SK-N-SH (cell line): ENCODE measurements around the gene PRIMPOL. TPM values are rescaled to one million over a fixed set of nuclear protein-coding genes. Genes with fewer than 3 reads are reported as not detected.
A peak's percentile ranks its signal among the peaks of the same experiment; 100 is the strongest.
"Not testable (repeated sequence)": the region's sequence is repeated elsewhere in the genome, so short reads cannot be mapped to it uniquely, and the experiment has no call there.

Source experiments
- CTCF ChIA-PET: fragments of 300-600, 350-600 bp; formaldehyde crosslinking; extraction: SDS; loops from one replicate; lab custom pipeline; 2021; lab: Yijun Ruan, JAX
- POLR2A ChIA-PET: fragments of 350-600 bp; sonication (Branson Sonifier 250); formaldehyde crosslinking; extraction: SDS; loops from one replicate; lab custom pipeline; 2020; ENCODE audit warnings: antibody characterized with exemption, inconsistent platforms; lab: Yijun Ruan, JAX
- DNase-seq: peaks from one replicate; pipeline ENCODE4 v3.0.0; 2012
- H2AFZ ChIP-seq: fragments of 200-600 bp; sonication (generic); 2 replicates; pipeline ENCODE4 v1.8.1; 2016; ENCODE audit warnings: antibody characterized with exemption, mild to moderate bottlenecking, low read depth
- H3F3A ChIP-seq: fragments of 200-600 bp; sonication (generic); replicated peaks from 2 replicates; pipeline ENCODE3; 2016; ENCODE audit warnings: antibody characterized with exemption, mild to moderate bottlenecking; ENCODE audit not compliant: insufficient read depth
- H3K27ac ChIP-seq, 2 experiments: fragments of 200-500 bp in 1 of 2; fragments of 200-600 bp in 1 of 2; sonication (Bioruptor generic) in 1 of 2; sonication (generic), shearing (Covaris generic) in 1 of 2; 2 replicates each; pipeline versions ENCODE4 v1.5.1 to v1.6.1; 2014 to 2016; ENCODE audit warnings: low read depth in 2 of 2, inconsistent platforms in 1 of 2, low read length in 1 of 2, mild to moderate bottlenecking in 1 of 2, mixed read lengths in 1 of 2
- H3K27me3 ChIP-seq: fragments of 200-600 bp; sonication (generic), shearing (Covaris generic); 2 replicates; pipeline ENCODE4 v1.6.1; 2016; ENCODE audit warnings: mixed run types; ENCODE audit not compliant: insufficient read depth
- H3K36me3 ChIP-seq, 2 experiments: fragments of 200-500 bp in 1 of 2; fragments of 200-600 bp in 1 of 2; sonication (Bioruptor generic) in 1 of 2; sonication (generic) in 1 of 2; replicated peaks in 1 of 2; 2 replicates each; pipeline versions ENCODE3 to v1.5.1; 2014 to 2016; ENCODE audit warnings: low read length in 1 of 2, mild to moderate bottlenecking in 1 of 2; ENCODE audit not compliant: insufficient read depth in 2 of 2, control insufficient read depth in 1 of 2
- H3K4me1 ChIP-seq, 2 experiments: fragments of 200-500 bp in 1 of 2; fragments of 200-600 bp in 1 of 2; sonication (Bioruptor generic) in 1 of 2; sonication (generic), shearing (Covaris generic) in 1 of 2; 2 replicates each; pipeline versions ENCODE4 v1.5.1 to v1.6.1; 2014 to 2016; ENCODE audit warnings: low read depth in 1 of 2, low read length in 1 of 2, mixed run types in 1 of 2; ENCODE audit not compliant: insufficient read depth in 2 of 2, control insufficient read depth in 1 of 2
- H3K4me2 ChIP-seq: fragments of 200-600 bp; sonication (generic), shearing (Covaris generic); 2 replicates; pipeline ENCODE4 v1.6.1; 2017; ENCODE audit warnings: mixed run types
- H3K4me3 ChIP-seq, 2 experiments: fragments of 200-500 bp in 1 of 2; fragments of 200-600 bp in 1 of 2; sonication (Bioruptor generic) in 1 of 2; sonication (generic), shearing (Covaris generic) in 1 of 2; 2 replicates each; pipeline versions ENCODE4 v1.5.1 to v1.8.1; 2014 to 2016; ENCODE audit warnings: low read depth in 2 of 2, inconsistent platforms in 1 of 2, low read length in 1 of 2, mild to moderate bottlenecking in 1 of 2, mixed read lengths in 1 of 2, moderate library complexity in 1 of 2
- H3K79me2 ChIP-seq: fragments of 200-600 bp; sonication (generic); 2 replicates; pipeline ENCODE4 v1.8.1; 2017; ENCODE audit warnings: mild to moderate bottlenecking; ENCODE audit not compliant: insufficient read depth
- H3K9ac ChIP-seq: fragments of 200-600 bp; sonication (generic); 2 replicates; pipeline ENCODE4 v1.6.1; 2017; ENCODE audit warnings: mixed run types
- H3K9me2 ChIP-seq: fragments of 200-600 bp; sonication (generic); 2 replicates; pipeline ENCODE4 v1.6.1; 2017; ENCODE audit warnings: mixed run types
- H3K9me3 ChIP-seq: fragments of 200-600 bp; sonication (generic); 2 replicates; pipeline ENCODE4 v1.6.1; 2017; ENCODE audit warnings: mixed run types, mild to moderate bottlenecking, moderate library complexity
- H4K20me1 ChIP-seq: fragments of 200-600 bp; sonication (generic); 2 replicates; pipeline ENCODE4 v1.6.1; 2017; ENCODE audit warnings: mild to moderate bottlenecking, mixed run types; ENCODE audit not compliant: insufficient read depth
- CHD2 ChIP-seq: fragments of 150-350 bp; IDR thresholded peaks from 2 replicates; pipeline ENCODE4 v1.6.1; 2018; ENCODE audit warnings: low read length; ENCODE audit not compliant: partially characterized antibody
- CTCF ChIP-seq: fragments of 200-600 bp; sonication (generic); IDR thresholded peaks from 2 replicates; pipeline ENCODE4 v1.6.1; 2017; ENCODE audit warnings: antibody characterized with exemption, mild to moderate bottlenecking, moderate library complexity
- EZH2phosphoT487 ChIP-seq: fragments of 200-600 bp; sonication (generic); IDR thresholded peaks from 2 replicates; pipeline ENCODE4 v1.6.1; 2017; ENCODE audit warnings: low read depth, mixed run types, mild to moderate bottlenecking, antibody characterized with exemption, moderate library complexity, borderline replicate concordance
- FOXM1 ChIP-seq: IDR thresholded peaks from 2 replicates; pipeline ENCODE4 v1.4.0; 2012; ENCODE audit warnings: low read depth, mild to moderate bottlenecking
- GABPA ChIP-seq: IDR thresholded peaks from 2 replicates; pipeline ENCODE4 v1.4.0; 2012; ENCODE audit warnings: low read depth, mild to moderate bottlenecking
- IRF3 ChIP-seq: fragments of 150-350 bp; IDR thresholded peaks from 2 replicates; pipeline ENCODE4 v1.6.1; 2016; ENCODE audit warnings: mild to moderate bottlenecking, low read depth, low read length
- MAX ChIP-seq: IDR thresholded peaks from 2 replicates; pipeline ENCODE4 v1.4.0; 2012; ENCODE audit warnings: low read depth
- NFIC ChIP-seq: IDR thresholded peaks from 2 replicates; pipeline ENCODE4 v1.4.0; 2012; ENCODE audit warnings: borderline replicate concordance
- NRF1 ChIP-seq: IDR thresholded peaks from 2 replicates; pipeline ENCODE4 v1.6.1; 2012; ENCODE audit warnings: low read depth, mild to moderate bottlenecking, low read length
- TCF12 ChIP-seq: IDR thresholded peaks from 2 replicates; pipeline ENCODE4 v1.4.0; 2012
- USF2 ChIP-seq: fragments of 150-350 bp; IDR thresholded peaks from 2 replicates; pipeline ENCODE4 v1.6.1; 2017; ENCODE audit warnings: antibody characterized with exemption, low read length, low read depth, borderline replicate concordance
- WGBS: methylation state at CpG from one replicate; pipeline ENCODE4 v1.1.6; 2017; ENCODE audit warnings: low lambda C conversion rate; 5-methylcytosine and 5-hydroxymethylcytosine counted together
- polyA plus RNA-seq, 3 experiments: library from polyadenylated mRNA; depleted of rRNA; stranded (reverse); fragments of >200 nt; gene quantifications; 2 replicates each; pipeline ENCODE4 v1.2.3, GENCODE V29; 2012

Gene PRIMPOL
- polyA plus RNA-seq, 1 of the 3 experiments (the other 2 are of a cell fraction): 8.0 TPM

- no peak for TF ChIP-seq USF2
- peak; percentile 27; the same call in 1 of the 2 replicates for TF ChIP-seq NFIC
- no peak for TF ChIP-seq CHD2
- no peak for TF ChIP-seq IRF3
- TF ChIP-seq NRF1: peak; percentile 41
- no peak for TF ChIP-seq EZH2phosphoT487
- no peak for TF ChIP-seq FOXM1
- TF ChIP-seq MAX: no peak; the same call in none of the 2 replicates
- peak; percentile 81 for TF ChIP-seq GABPA
- TF ChIP-seq CTCF: peak; percentile 22; the same call in 1 of the 2 replicates
- no peak for TF ChIP-seq TCF12
These were observed at the start of gene PRIMPOL, which contains the start of gene CASP3 (continued) for GRCh38 chr4:184649026-184649970.

GRCh38 chr4:184600982-184601381 is 48.6 kb upstream of the PRIMPOL start:
- not testable (repeated sequence) for H3K4me2 ChIP-seq

GRCh38 chr4:184602857-184603256 is 46.7 kb upstream of the PRIMPOL start:
- H3K27me3 ChIP-seq, H3K9me2 ChIP-seq, H3K4me3 ChIP-seq, H3K79me2 ChIP-seq, H3F3A ChIP-seq, CTCF ChIA-PET, H3K27ac ChIP-seq, H3K36me3 ChIP-seq, H3K4me2 ChIP-seq, H3K4me1 ChIP-seq, POLR2A ChIA-PET, H4K20me1 ChIP-seq, DNase-seq, H2AFZ ChIP-seq, H3K9ac ChIP-seq, H3K9me3 ChIP-seq: not testable (repeated sequence)
- 0% methylated on average over 1 of the region's 1 CpG for WGBS

More at GRCh38 chr4:184600982-184601381, 48.6 kb upstream of the PRIMPOL start:
- H3K36me3 ChIP-seq, POLR2A ChIA-PET, H2AFZ ChIP-seq, H4K20me1 ChIP-seq, DNase-seq, H3K9ac ChIP-seq, H3K27me3 ChIP-seq, H3K4me3 ChIP-seq, CTCF ChIA-PET, H3K9me3 ChIP-seq, H3F3A ChIP-seq, H3K4me1 ChIP-seq, H3K27ac ChIP-seq, H3K79me2 ChIP-seq, H3K9me2 ChIP-seq: not testable (repeated sequence)
- WGBS: 74% methylated on average over 7 of the region's 8 CpGs

- H2AFZ ChIP-seq, CTCF ChIA-PET, H3K79me2 ChIP-seq, H3K4me3 ChIP-seq, POLR2A ChIA-PET, H3K4me2 ChIP-seq, H3K9me2 ChIP-seq, H3K27me3 ChIP-seq, H3K9ac ChIP-seq, DNase-seq, H3K9me3 ChIP-seq, H4K20me1 ChIP-seq, H3K36me3 ChIP-seq, H3K4me1 ChIP-seq, H3K27ac ChIP-seq, H3F3A ChIP-seq: not testable (repeated sequence)
- 52% methylated on average over 2 of the region's 2 CpGs for WGBS
These were observed 42.1 kb upstream of the PRIMPOL start for GRCh38 chr4:184607429-184607828.
